GM04503 (cell line): ENCODE results near the gene SETD1B.
"Not testable (repeated sequence)": the region's sequence is repeated elsewhere in the genome, so short reads cannot be mapped to it uniquely, and the experiment has no call there.

Experiments
- DNase-seq: peaks from one replicate; pipeline ENCODE4 v3.0.0-alpha.2; 2012; ENCODE audit warnings: low read depth

Gene SETD1B

GRCh38 chr12:121803861-121804416 is at the start of gene SETD1B:
TSS of gene SETD1B (plus strand) at chr12:121804009. CDS start at chr12:121804738, 729 bp downstream.
- DNase-seq = no peak

- no peak for DNase-seq
Measured at GRCh38 chr12:121754836-121755235, 49.0 kb upstream of the SETD1B start.

- DNase-seq = no peak
Measured at GRCh38 chr12:121755591-121755990, 48.2 kb upstream of the SETD1B start.

- DNase-seq = not testable (repeated sequence)
Measured at GRCh38 chr12:121758536-121758935, 45.3 kb upstream of the SETD1B start.

- no peak for DNase-seq
Measured at GRCh38 chr12:121762269-121762668, 41.5 kb upstream of the SETD1B start.

- DNase-seq = no peak
Measured at GRCh38 chr12:121764808-121765207, 39.0 kb upstream of the SETD1B start.

GRCh38 chr12:121765573-121765972 is 38.2 kb upstream of the SETD1B start:
- peak; percentile 32 for DNase-seq

- no peak for DNase-seq
Measured at GRCh38 chr12:121766290-121767039, 37.3 kb upstream of the SETD1B start.

GRCh38 chr12:121767525-121768016 is 36.2 kb upstream of the SETD1B start:
- DNase-seq = peak; percentile 37

GRCh38 chr12:121769297-121769830 is 34.4 kb upstream of the SETD1B start:
- no peak for DNase-seq

GRCh38 chr12:121769831-121770301 is 33.9 kb upstream of the SETD1B start:
- no peak for DNase-seq

- no peak for DNase-seq
Measured at GRCh38 chr12:121770388-121770787, 33.4 kb upstream of the SETD1B start.

- no peak for DNase-seq
Measured at GRCh38 chr12:121770813-121771625, 32.8 kb upstream of the SETD1B start.

GRCh38 chr12:121773011-121773777 is 30.6 kb upstream of the SETD1B start:
- DNase-seq = no peak

GRCh38 chr12:121774968-121775474 is 28.8 kb upstream of the SETD1B start:
- DNase-seq = no peak

GRCh38 chr12:121775501-121775900 is 28.3 kb upstream of the SETD1B start:
- no peak for DNase-seq

GRCh38 chr12:121776190-121777098 is 27.4 kb upstream of the SETD1B start:
- DNase-seq = no peak

GRCh38 chr12:121778567-121779421 is 25.0 kb upstream of the SETD1B start:
- no peak for DNase-seq

- DNase-seq = no peak
Measured at GRCh38 chr12:121779422-121779895, 24.4 kb upstream of the SETD1B start.
